Kidney (tissue), 14 donors: Measurements from ENCODE around the gene LRRIQ3. TPM values are rescaled to one million over a fixed set of nuclear protein-coding genes. Genes with fewer than 3 reads are reported as not detected.
"Not testable (repeated sequence)": the region's sequence is repeated elsewhere in the genome, so short reads cannot be mapped to it uniquely, and the experiment has no call there.

Experiments
- DNase-seq, 5 donors: peaks; one replicate each; pipeline ENCODE4 v3.0.0-alpha.2; 2013 to 2020
- FAIRE-seq: peaks from 2 replicates; lab custom pipeline; 2012; peaks lifted over from hg19 to GRCh38; lab: Jason Lieb, UNC
- H3K27ac ChIP-seq, 2 donors: one replicate each; pipeline ENCODE4 v1.7.0; 2013; ENCODE audit warnings: low read depth in 2 of 2, low read length in 2 of 2, inconsistent platforms in 1 of 2
- H3K27me3 ChIP-seq: one replicate; pipeline ENCODE4 v1.7.1; 2013; ENCODE audit warnings: low read length, inconsistent platforms; ENCODE audit not compliant: control insufficient read depth, insufficient read depth
- H3K36me3 ChIP-seq, 3 donors: one replicate each; pipeline versions ENCODE4 v1.7.0 to v1.7.1; 2013; ENCODE audit warnings: low read length in 3 of 3, control low read depth in 1 of 3, inconsistent platforms in 1 of 3; ENCODE audit not compliant: insufficient read depth in 3 of 3, control insufficient read depth in 2 of 3
- H3K4me1 ChIP-seq, 3 donors: one replicate each; pipeline versions ENCODE4 v1.7.0 to v1.7.1; 2013; ENCODE audit warnings: low read length in 3 of 3, inconsistent platforms in 1 of 3, low read depth in 1 of 3; ENCODE audit not compliant: control insufficient read depth in 2 of 3, insufficient read depth in 2 of 3
- H3K4me3 ChIP-seq, 3 donors: one replicate each; pipeline versions ENCODE4 v1.7.0 to v1.8.1; 2013; ENCODE audit warnings: low read length in 3 of 3, control low read depth in 1 of 3, inconsistent platforms in 1 of 3
- H3K9ac ChIP-seq, 3 donors: one replicate each; pipeline versions ENCODE4 v1.7.0 to v1.7.1; 2013; ENCODE audit warnings: low read length in 3 of 3, control low read depth in 1 of 3, inconsistent platforms in 1 of 3
- H3K9me3 ChIP-seq, 3 donors: one replicate each; pipeline versions ENCODE4 v1.7.0 to v1.7.1; 2013; ENCODE audit warnings: low read length in 3 of 3, control low read depth in 1 of 3, inconsistent platforms in 1 of 3; ENCODE audit not compliant: control insufficient read depth in 2 of 3, insufficient read depth in 1 of 3
- CTCF ChIP-seq: IDR thresholded peaks from 3 replicates; pipeline ENCODE4 v1.5.1; 2012; ENCODE audit warnings: mild to moderate bottlenecking, moderate library complexity, borderline replicate concordance; ENCODE audit not compliant: insufficient read depth; ENCODE audit errors: extremely low read depth
- intact Hi-C: fragments of 100-400 bp; cut with DNase I; formaldehyde crosslinking; loops from one replicate; pipeline ENCODE4 v1.11.1; 2022
- polyA plus RNA-seq: library from polyadenylated mRNA; stranded (reverse); fragments of 350-450 nt; fragmentation: Illumina TruSeq; extraction: RNeasy Lipid Tissue Mini Kit (QIAGEN cat#74804); gene quantifications from one replicate; pipeline ENCODE4 v1.2.3, GENCODE V29; 2014; ENCODE audit warnings: low read depth, low replicate concordance; ENCODE audit not compliant: insufficient read depth
- total RNA-seq: library from RNA; stranded (reverse); fragmentation: NEBNext Ultra II Directional; extraction: Animal tissue kit (Norgen Biotek cat#: 25700); gene quantifications from one replicate; pipeline ENCODE4 v1.2.1, GENCODE V29; 2021
- donor health status: control.
- donor health status: control.
- donor health status: control.
- donor health status: control.
- donor health status: control.
- donor health status: DM: yes; HTN: yes; CAD: no.
- donor health status: Normal renal cell carcinoma (clear cell type).

Gene LRRIQ3
- total and polyA plus RNA-seq, 2 donors from 2014 or later: 1.6 to 2.4 TPM

DNA sequence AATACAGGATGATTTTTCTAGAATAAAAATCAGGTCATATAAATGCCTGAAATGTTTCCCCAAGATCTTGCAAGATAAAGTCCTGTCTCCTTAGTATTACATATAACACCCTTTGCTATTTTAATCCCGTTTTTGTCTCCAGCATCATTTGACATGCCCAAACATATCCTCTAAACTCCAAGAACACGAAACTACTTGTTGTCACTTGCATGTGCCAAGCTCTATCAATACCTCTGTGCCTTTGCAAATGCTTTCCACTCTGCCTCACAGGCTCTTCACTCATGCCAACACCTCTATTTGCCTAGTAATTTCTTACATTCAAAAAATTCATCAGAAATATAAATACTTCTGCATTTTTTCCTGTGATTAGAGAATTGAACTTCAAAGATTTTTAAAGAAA, 37.9 kb downstream of the LRRIQ3 start:
- Histone ChIP-seq H3K36me3 (no peaks in the 10 kb centered on the region), H3K9ac (no peak overlapping the region), H3K27ac (no peak overlapping the region), H3K9me3 (no peaks in the 10 kb centered on the region), H3K4me3 (no peak overlapping the region), H3K27me3 (no peaks in the 10 kb centered on the region), H3K4me1 (no peaks in the 10 kb centered on the region)
- intact Hi-C loops: no loop called here
- FAIRE-seq (no peak), DNase-seq (no peak)
- TF ChIP-seq CTCF: no peak

GRCh38 chr1:74145086-74145485, 52.9 kb downstream of the LRRIQ3 start:
- TF ChIP-seq CTCF: no peak
- no peak for DNase-seq
- H3K9ac ChIP-seq: no peak overlapping the region
- H3K9me3 ChIP-seq: peaks cover 0 to 3% (median 0%) of the 10 kb centered on the region in 3 donors
- no peaks in the 10 kb centered on the region for H3K27me3 ChIP-seq
- H3K4me1 ChIP-seq: no peaks in the 10 kb centered on the region
- H3K27ac ChIP-seq: no peak overlapping the region
- intact Hi-C loops: no loop called here
- H3K4me3 ChIP-seq: no peak overlapping the region
- no peaks in the 10 kb centered on the region for H3K36me3 ChIP-seq
- FAIRE-seq: no peak

DNA sequence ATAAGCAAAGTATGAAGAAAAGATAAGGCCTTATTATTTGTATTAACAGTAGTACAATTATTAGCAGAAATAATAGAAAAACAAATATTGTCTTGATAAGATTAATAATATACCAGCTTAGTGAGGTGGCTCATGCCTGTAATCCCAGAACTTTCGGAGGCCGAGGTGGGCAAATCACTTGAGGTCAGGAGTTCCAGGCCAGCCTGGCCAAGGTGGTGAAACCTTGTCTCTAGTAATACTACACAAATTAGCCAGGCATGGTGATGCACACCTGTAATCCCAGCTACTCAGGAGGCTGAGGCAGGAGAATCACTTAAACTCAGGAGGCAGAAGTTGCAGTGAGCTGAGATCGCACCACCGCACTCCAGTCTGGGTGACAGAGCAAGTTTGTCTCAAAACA, 80.6 kb downstream of the LRRIQ3 start:
- FAIRE-seq, H3K9me3 ChIP-seq, intact Hi-C loops, H3K36me3 ChIP-seq, H3K27me3 ChIP-seq, H3K4me1 ChIP-seq, H3K4me3 ChIP-seq, H3K9ac ChIP-seq, DNase-seq, H3K27ac ChIP-seq: not testable (repeated sequence)

GRCh38 chr1:74113333-74113732, 84.6 kb downstream of the LRRIQ3 start:
- no peak overlapping the region for H3K9ac ChIP-seq
- H3K9me3 ChIP-seq: no peaks in the 10 kb centered on the region
- H3K4me1 ChIP-seq: no peaks in the 10 kb centered on the region
- H3K4me3 ChIP-seq: no peak overlapping the region
- H3K36me3 ChIP-seq: no peaks in the 10 kb centered on the region
- H3K27me3 ChIP-seq: no peaks in the 10 kb centered on the region
- no peak for TF ChIP-seq CTCF
- DNase-seq: no peak
- intact Hi-C loops: no loop called here
- H3K27ac ChIP-seq: no peak overlapping the region
- FAIRE-seq: no peak
